AG09319 (cell line): ENCODE measurements around the gene RBMS1.
"Not testable (repeated sequence)": the region's sequence is repeated elsewhere in the genome, so short reads cannot be mapped to it uniquely, and the experiment has no call there.

Experiments
- DNase-seq: peaks from one replicate; pipeline ENCODE4 v3.0.0-alpha.2; 2010; ENCODE audit warnings: low read depth; ENCODE audit errors: extremely low read depth
- TF ChIP-seq, protein P1 (sequence below): IDR thresholded peaks from 2 replicates; pipeline ENCODE4 v1.5.1; 2011; ENCODE audit warnings: low read depth, mild to moderate bottlenecking, inconsistent platforms, low read length, moderate library complexity

Gene RBMS1

DNA sequence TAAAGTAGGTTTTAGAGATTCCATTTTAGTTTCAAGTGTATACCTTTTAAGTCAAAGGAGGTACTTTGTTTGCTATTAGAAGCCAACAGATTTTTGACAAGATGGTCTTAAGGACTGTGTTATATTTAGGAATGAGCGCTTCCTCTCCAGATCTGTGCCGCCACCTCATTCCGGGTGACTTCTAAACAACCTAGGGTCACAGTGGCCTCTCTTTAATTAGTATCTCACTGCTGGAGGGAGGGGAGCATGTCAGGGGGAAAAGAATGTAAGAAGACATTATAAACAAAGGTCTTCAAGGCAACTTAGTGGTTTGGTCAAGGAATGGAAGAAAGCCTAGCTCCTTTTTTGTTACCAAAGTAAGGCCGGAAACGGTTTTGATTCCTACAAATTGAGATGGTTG is 67.0 kb downstream of the RBMS1 start:
- no peak for DNase-seq
- TF ChIP-seq, protein P1, sequence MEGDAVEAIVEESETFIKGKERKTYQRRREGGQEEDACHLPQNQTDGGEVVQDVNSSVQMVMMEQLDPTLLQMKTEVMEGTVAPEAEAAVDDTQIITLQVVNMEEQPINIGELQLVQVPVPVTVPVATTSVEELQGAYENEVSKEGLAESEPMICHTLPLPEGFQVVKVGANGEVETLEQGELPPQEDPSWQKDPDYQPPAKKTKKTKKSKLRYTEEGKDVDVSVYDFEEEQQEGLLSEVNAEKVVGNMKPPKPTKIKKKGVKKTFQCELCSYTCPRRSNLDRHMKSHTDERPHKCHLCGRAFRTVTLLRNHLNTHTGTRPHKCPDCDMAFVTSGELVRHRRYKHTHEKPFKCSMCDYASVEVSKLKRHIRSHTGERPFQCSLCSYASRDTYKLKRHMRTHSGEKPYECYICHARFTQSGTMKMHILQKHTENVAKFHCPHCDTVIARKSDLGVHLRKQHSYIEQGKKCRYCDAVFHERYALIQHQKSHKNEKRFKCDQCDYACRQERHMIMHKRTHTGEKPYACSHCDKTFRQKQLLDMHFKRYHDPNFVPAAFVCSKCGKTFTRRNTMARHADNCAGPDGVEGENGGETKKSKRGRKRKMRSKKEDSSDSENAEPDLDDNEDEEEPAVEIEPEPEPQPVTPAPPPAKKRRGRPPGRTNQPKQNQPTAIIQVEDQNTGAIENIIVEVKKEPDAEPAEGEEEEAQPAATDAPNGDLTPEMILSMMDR, result no peak

DNA sequence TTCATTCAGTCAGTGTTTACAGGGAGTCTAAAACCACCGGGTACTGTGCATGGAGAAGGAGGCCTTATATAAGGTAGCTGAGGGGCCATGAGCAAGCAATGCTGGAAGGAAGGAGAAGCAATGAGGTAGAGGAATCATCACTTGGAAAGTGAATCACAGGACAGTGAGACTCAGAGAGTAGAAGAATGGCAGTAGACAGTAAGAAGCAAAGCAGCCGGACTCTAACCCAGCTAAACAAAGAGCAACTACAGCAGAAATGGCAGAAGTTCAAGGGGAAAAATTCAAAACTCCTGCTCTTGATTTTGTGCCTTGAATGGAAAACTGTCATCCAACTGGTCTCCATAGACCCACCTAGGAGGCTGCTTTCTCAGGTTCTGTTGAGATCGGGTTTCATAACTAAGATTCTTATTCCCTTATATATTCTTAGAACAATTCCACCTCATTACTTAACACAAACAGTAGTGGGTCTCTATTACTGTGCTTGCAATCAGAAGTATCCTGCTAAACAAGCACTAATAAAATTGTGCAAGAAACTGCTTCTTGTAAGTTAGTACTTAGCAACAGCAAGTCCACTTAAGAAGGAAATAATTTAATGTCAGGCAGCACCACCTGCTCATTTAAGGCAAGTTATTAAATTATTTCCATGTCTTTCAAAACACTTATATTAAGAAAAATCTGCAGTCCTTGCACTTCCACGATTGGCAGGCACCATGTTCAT is 68.0 kb downstream of the RBMS1 start:
- TF ChIP-seq, protein P1, result no peak
- no peak for DNase-seq

DNA sequence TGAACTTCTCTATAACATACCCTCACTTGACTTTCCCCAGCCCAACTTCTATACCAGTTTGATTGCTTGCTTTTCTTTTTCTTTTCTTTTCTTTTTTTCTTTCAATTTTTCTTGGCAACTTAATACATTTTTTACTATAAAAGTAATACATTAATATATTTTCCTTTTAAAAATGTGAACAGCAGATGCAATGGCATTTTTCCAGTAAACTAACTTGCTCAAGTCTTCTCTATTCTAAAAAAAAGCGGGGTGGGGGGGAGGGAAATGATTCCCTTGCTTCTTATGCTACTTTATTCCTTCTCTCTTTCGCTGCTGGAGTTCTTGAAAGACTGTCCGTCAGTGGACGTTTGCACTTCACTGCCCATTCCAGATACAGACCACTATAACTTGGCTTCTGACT is 70.5 kb downstream of the RBMS1 start:
- no peak for DNase-seq
- TF ChIP-seq, protein P1, result no peak

DNA sequence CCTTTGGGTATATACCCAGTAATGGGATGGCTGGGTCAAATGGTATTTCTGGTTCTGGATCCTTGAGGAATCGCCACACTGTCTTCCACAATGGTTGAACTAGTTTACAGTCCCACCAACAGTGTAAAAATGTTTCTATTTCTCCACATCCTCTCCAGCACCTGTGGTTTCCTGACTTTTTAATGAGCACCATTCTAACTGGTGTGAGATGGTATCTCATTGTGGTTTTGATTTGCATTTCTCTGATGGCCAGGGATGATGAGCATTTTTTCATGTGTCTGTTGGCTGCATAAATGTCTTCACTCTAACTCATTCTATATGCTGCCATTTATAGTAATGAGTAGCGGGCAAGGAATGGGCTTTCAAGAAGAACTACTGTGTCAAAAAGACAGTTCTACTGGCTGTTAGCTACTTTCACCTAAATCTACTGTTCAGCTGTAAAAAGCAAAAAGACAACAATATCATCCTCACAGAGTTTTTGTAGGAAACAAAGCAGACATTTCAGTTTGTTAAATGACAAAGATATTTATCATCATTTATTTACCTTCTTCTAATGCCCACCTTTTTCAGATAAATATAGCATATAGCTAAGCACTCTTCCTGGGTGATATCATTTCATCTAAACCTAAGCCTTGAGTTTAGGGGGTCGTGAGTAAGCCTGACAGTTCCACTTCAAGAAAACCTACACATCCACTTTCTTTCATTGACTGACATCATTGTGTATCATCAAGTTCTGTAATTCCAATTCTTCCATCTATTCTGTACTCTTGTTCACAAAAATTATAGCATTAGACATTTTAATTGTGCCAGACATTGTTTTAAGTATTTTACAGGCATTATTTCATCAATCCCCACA is 71.7 kb downstream of the RBMS1 start:
- DNase-seq, result not testable (repeated sequence)

DNA sequence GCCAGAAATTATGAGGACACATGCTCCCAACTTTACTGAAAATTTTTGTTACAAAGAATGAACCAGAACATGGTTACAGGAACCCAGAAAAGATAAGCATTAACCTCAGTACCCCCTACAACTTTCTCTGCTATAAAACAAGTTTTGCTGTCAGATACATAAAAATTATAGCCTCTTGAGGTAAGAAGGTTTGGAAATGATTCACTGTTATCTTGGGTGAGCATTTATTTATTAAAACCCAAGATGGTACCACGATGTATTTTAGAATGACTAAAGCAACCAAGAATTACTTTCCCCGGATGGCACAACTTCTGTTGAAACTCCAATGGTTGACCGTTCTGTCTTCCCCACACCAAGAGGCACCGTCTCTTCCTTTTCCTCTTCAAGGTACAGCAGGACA is 72.9 kb downstream of the RBMS1 start:
- DNase-seq, result no peak
- TF ChIP-seq, protein P1, result no peak

DNA sequence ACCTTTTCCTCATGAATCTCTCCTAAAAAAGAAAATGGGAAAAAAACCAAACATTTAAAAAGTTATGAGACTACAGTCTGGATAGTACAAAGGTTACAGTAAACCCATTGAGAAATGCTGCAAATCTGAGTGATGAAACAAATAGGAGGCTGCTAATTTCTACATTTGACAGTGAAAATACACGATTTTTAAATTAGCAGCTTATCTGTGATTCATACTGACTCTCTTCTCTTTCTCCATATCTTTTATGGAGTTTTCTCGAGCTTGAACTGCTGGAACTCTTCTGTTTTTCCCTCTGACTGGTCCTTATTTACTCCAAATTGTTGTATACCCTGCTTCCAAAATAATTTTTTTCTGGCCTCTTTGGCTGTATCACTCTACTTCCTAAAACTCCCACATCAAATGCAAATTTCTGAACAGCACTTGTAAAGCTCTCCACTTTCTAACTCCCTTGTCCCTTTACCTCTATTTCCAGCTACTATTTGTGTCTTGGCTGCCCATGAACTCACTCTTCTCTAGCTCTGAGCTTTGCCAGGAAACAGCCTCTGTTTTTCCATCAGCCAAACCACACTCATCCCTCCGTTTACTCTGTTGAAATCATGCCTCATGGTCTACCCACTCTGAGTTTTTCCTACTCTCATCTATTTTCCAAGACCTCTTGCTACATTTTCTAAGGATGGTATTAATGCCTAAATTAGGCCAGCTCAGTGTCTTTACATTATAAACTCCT is 73.7 kb downstream of the RBMS1 start:
- TF ChIP-seq, protein P1, result no peak

DNA sequence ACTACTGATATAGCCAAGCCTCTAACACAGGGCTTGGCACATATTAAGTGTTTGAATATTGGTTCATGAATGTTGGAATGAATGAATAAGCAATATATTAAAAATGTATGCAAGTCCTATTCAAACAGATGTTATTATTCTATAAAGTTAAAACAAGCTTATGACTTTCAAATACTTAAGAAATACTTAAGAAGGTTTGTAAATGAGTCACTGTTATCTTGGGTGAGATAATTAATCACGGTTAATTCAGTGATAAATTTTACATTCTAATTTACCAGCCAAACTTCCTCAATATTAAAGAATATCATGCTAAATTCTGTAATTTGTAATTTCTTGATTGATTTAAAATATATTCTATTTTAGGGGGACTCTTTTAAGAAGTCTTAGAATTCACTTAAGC is 74.8 kb downstream of the RBMS1 start:
- DNase-seq, result no peak
- TF ChIP-seq, protein P1, result no peak

More for the DNA sequence above, 73.7 kb downstream of the RBMS1 start:
- DNase-seq, result no peak
